Mesendoderm (in vitro differentiated cells): ENCODE measurements around the gene SRI.
"Not testable (repeated sequence)": the region's sequence is repeated elsewhere in the genome, so short reads cannot be mapped to it uniquely, and the experiment has no call there.

Experiments used
- DNase-seq: peaks from one replicate; pipeline ENCODE4 v3.0.0; 2013
- H2AK5ac ChIP-seq: 2 replicates; pipeline ENCODE4 v1.6.1; 2013; ENCODE audit warnings: low read length, inconsistent platforms
- H2BK120ac ChIP-seq: 2 replicates; pipeline ENCODE4 v1.6.1; 2013; ENCODE audit warnings: low read depth, mild to moderate bottlenecking, low read length, moderate library complexity, mixed read lengths
- H2BK15ac ChIP-seq: replicated peaks from 2 replicates; pipeline ENCODE4 v1.6.1; 2013; ENCODE audit warnings: low read depth, mild to moderate bottlenecking, moderate library complexity
- H2BK5ac ChIP-seq: 2 replicates; pipeline ENCODE4 v1.6.1; 2013; ENCODE audit warnings: low read length, inconsistent platforms
- H3K18ac ChIP-seq: 2 replicates; pipeline ENCODE4 v1.6.1; 2013; ENCODE audit warnings: mild to moderate bottlenecking, low read length, mixed read lengths
- H3K23ac ChIP-seq: one replicate; pipeline ENCODE4 v1.6.1; 2013; ENCODE audit warnings: low read length
- H3K27ac ChIP-seq: 2 replicates; pipeline ENCODE4 v1.5.1; 2013; ENCODE audit warnings: low read depth, mild to moderate bottlenecking, inconsistent platforms, low read length, moderate library complexity
- H3K27me3 ChIP-seq: 2 replicates; pipeline ENCODE4 v1.6.1; 2013; ENCODE audit warnings: low read length, control low read depth, mild to moderate bottlenecking, inconsistent platforms; ENCODE audit not compliant: insufficient read depth, poor library complexity
- H3K36me3 ChIP-seq: 2 replicates; pipeline ENCODE4 v1.6.1; 2013; ENCODE audit warnings: low read length, inconsistent platforms; ENCODE audit not compliant: control insufficient read depth, insufficient read depth
- H3K4ac ChIP-seq: one replicate; pipeline ENCODE4 v1.6.1; 2013; ENCODE audit warnings: low read depth, mild to moderate bottlenecking, low read length, moderate library complexity
- H3K4me1 ChIP-seq: 2 replicates; pipeline ENCODE4 v1.6.1; 2013; ENCODE audit warnings: low read depth, low read length, inconsistent platforms; ENCODE audit not compliant: control insufficient read depth
- H3K4me2 ChIP-seq: 2 replicates; pipeline ENCODE4 v1.6.1; 2013; ENCODE audit warnings: low read length
- H3K4me3 ChIP-seq: 2 replicates; pipeline ENCODE4 v1.5.1; 2013; ENCODE audit warnings: mild to moderate bottlenecking, low read length
- H3K56ac ChIP-seq: one replicate; pipeline ENCODE4 v1.6.1; 2013; ENCODE audit warnings: low read length
- H3K79me1 ChIP-seq: 2 replicates; pipeline ENCODE4 v1.6.1; 2013; ENCODE audit warnings: low read length, inconsistent platforms
- H3K79me2 ChIP-seq: 2 replicates; pipeline ENCODE4 v1.6.1; 2013; ENCODE audit warnings: mild to moderate bottlenecking, low read length; ENCODE audit not compliant: control insufficient read depth, insufficient read depth
- H3K9ac ChIP-seq: 2 replicates; pipeline ENCODE4 v1.6.1; 2013; ENCODE audit warnings: low read length, inconsistent platforms
- H4K5ac ChIP-seq: one replicate; pipeline ENCODE4 v1.6.1; 2013; ENCODE audit warnings: low read length
- H4K8ac ChIP-seq: one replicate; pipeline ENCODE4 v1.6.1; 2013; ENCODE audit warnings: low read depth, mild to moderate bottlenecking, control low read depth, low read length, moderate library complexity
- WGBS: extraction: QIAGEN DNeasy Blood & Tissue Kit; methylation state at CpG from one replicate; pipeline ENCODE4 v1.1.7; 2013; ENCODE audit warnings: low lambda C conversion rate, missing lambda C conversion rate; ENCODE audit not compliant: insufficient coverage; ENCODE audit errors: extremely low coverage; 5-methylcytosine and 5-hydroxymethylcytosine counted together

Gene SRI

GRCh38 chr7:88264987-88265386, 45.1 kb upstream of the SRI start:
- H2BK120ac ChIP-seq, H3K4me2 ChIP-seq, H3K79me2 ChIP-seq, H3K9ac ChIP-seq, H3K79me1 ChIP-seq, H4K5ac ChIP-seq, H3K4me1 ChIP-seq, H3K27ac ChIP-seq, H4K8ac ChIP-seq, H2BK5ac ChIP-seq, H2AK5ac ChIP-seq, H3K56ac ChIP-seq, H3K4ac ChIP-seq, H3K23ac ChIP-seq, H2BK15ac ChIP-seq, H3K4me3 ChIP-seq, H3K27me3 ChIP-seq, H3K18ac ChIP-seq, H3K36me3 ChIP-seq: not testable (repeated sequence)
- no CpG with 5 or more reads among the region's 3 CpGs for WGBS
- peak; percentile 24 for DNase-seq

GRCh38 chr7:88262562-88262961, 42.7 kb upstream of the SRI start:
- no peak overlapping the region for H3K4me3 ChIP-seq
- no CpG with 5 or more reads among the region's 4 CpGs for WGBS

GRCh38 chr7:88260719-88261118, 40.9 kb upstream of the SRI start:
- DNase-seq: no peak
- Histone ChIP-seq H2BK15ac (no peak overlapping the region), H3K4me2 (no peak overlapping the region), H3K79me2 (no peaks in the 10 kb centered on the region), H2BK5ac (no peak overlapping the region), H4K5ac (no peak overlapping the region), H3K4me1 (no peaks in the 10 kb centered on the region), H3K4ac (no peak overlapping the region), H3K18ac (no peak overlapping the region), H2AK5ac (no peak overlapping the region), H3K4me3 (no peak overlapping the region), H3K27ac (no peak overlapping the region), H3K9ac (no peak overlapping the region), H3K36me3 (no peaks in the 10 kb centered on the region), H3K27me3 (no peaks in the 10 kb centered on the region), H2BK120ac (no peak overlapping the region), H3K56ac (no peak overlapping the region), H3K79me1 (no peaks in the 10 kb centered on the region), H3K23ac (no peak overlapping the region), H4K8ac (no peak overlapping the region)
- no CpG with 5 or more reads among the region's 1 CpG for WGBS

More at GRCh38 chr7:88262562-88262961, 42.7 kb upstream of the SRI start:
- Histone ChIP-seq H2BK120ac (no peak overlapping the region), H2BK15ac (no peak overlapping the region), H3K4ac (no peak overlapping the region), H3K9ac (no peak overlapping the region), H4K8ac (no peak overlapping the region), H2BK5ac (no peak overlapping the region), H3K23ac (no peak overlapping the region), H3K36me3 (no peaks in the 10 kb centered on the region), H4K5ac (no peak overlapping the region), H2AK5ac (no peak overlapping the region), H3K56ac (no peak overlapping the region), H3K18ac (no peak overlapping the region), H3K4me2 (no peak overlapping the region), H3K4me1 (no peaks in the 10 kb centered on the region), H3K79me1 (no peaks in the 10 kb centered on the region), H3K79me2 (no peaks in the 10 kb centered on the region), H3K27me3 (no peaks in the 10 kb centered on the region), H3K27ac (no peak overlapping the region)
- no peak for DNase-seq

- Histone ChIP-seq H3K79me2 (no peaks in the 10 kb centered on the region), H3K27ac (no peak overlapping the region), H3K56ac (no peak overlapping the region), H3K4me1 (no peaks in the 10 kb centered on the region), H3K79me1 (no peaks in the 10 kb centered on the region), H3K4me3 (no peak overlapping the region), H3K27me3 (no peaks in the 10 kb centered on the region), H3K4ac (no peak overlapping the region), H4K8ac (no peak overlapping the region), H2BK15ac (no peak overlapping the region), H3K18ac (no peak overlapping the region), H2AK5ac (no peak overlapping the region), H3K23ac (no peak overlapping the region), H3K4me2 (no peak overlapping the region), H3K36me3 (no peaks in the 10 kb centered on the region), H2BK5ac (no peak overlapping the region), H2BK120ac (no peak overlapping the region), H4K5ac (no peak overlapping the region), H3K9ac (no peak overlapping the region)
- 100% methylated on average over 1 of the region's 2 CpGs for WGBS
- DNase-seq: no peak
Observed at GRCh38 chr7:88259656-88260380, 40.0 kb upstream of the SRI start.

GRCh38 chr7:88258296-88258695, 38.5 kb upstream of the SRI start:
- H3K36me3 ChIP-seq, H3K23ac ChIP-seq, H4K8ac ChIP-seq, H3K9ac ChIP-seq, DNase-seq, H2BK15ac ChIP-seq, H3K4me1 ChIP-seq, H3K79me2 ChIP-seq, H2AK5ac ChIP-seq, H3K27me3 ChIP-seq, H3K4me2 ChIP-seq, H3K56ac ChIP-seq, H3K4ac ChIP-seq, H3K4me3 ChIP-seq, H2BK120ac ChIP-seq, H3K79me1 ChIP-seq, H4K5ac ChIP-seq, H2BK5ac ChIP-seq, H3K18ac ChIP-seq, H3K27ac ChIP-seq: not testable (repeated sequence)
- no CpG with 5 or more reads among the region's 1 CpG for WGBS

- Histone ChIP-seq H3K4ac (no peak overlapping the region), H3K4me2 (no peak overlapping the region), H3K9ac (no peak overlapping the region), H2BK15ac (no peak overlapping the region), H2BK5ac (no peak overlapping the region), H3K79me1 (no peaks in the 10 kb centered on the region), H3K36me3 (no peaks in the 10 kb centered on the region), H3K4me3 (no peak overlapping the region), H3K18ac (no peak overlapping the region), H3K79me2 (no peaks in the 10 kb centered on the region), H4K5ac (no peak overlapping the region), H3K23ac (no peak overlapping the region), H2AK5ac (no peak overlapping the region), H4K8ac (no peak overlapping the region), H3K4me1 (no peaks in the 10 kb centered on the region), H3K27ac (no peak overlapping the region), H2BK120ac (no peak overlapping the region), H3K56ac (no peak overlapping the region), H3K27me3 (no peaks in the 10 kb centered on the region)
- DNase-seq: no peak
Observed at GRCh38 chr7:88256906-88257305, 37.1 kb upstream of the SRI start.
